ENCODE measurements around the gene ARMH3.

ARMH3 gene

GRCh38 chr10:101826852-101827434 is 229.0 kb downstream of the ARMH3 start:
- no peak overlapping the region for H3K4me3 ChIP-seq

GRCh38 chr10:101824736-101825135 is 231.2 kb downstream of the ARMH3 start:
- no peak for TF ChIP-seq CTCF (IDR thresholded peaks at IDR 0.05)
- no peak overlapping the region for H3K4me3 ChIP-seq
- DNase-seq (ENCODE audit: low spot score) = no peak
- no peak overlapping the region for H3K27ac ChIP-seq

More at GRCh38 chr10:101826852-101827434, 229.0 kb downstream of the ARMH3 start:
- peak; percentile 61 for DNase-seq (ENCODE audit: low spot score)
- no peak overlapping the region for H3K27ac ChIP-seq
- no peak for TF ChIP-seq CTCF (IDR thresholded peaks at IDR 0.05)

- peak overlapping the region; percentile 75 to 99 for H3K27ac ChIP-seq
- no peak for TF ChIP-seq CTCF (IDR thresholded peaks at IDR 0.05)
- no peak for DNase-seq (ENCODE audit: low spot score)
- peak overlapping the region; percentile 99 for H3K4me3 ChIP-seq
Measured at GRCh38 chr10:101818872-101819633, 236.9 kb downstream of the ARMH3 start.

GRCh38 chr10:101818119-101818871 is 237.7 kb downstream of the ARMH3 start, which contains the start of gene OGA:
OGA (minus strand) TSS chr10:101818444; CDS start chr10:101818022, 422 bp downstream.
- DNase-seq (ENCODE audit: low spot score) = peak; percentile 99
- no peak for TF ChIP-seq CTCF (IDR thresholded peaks at IDR 0.05)
- Histone ChIP-seq H3K4me3 (peak within 1 kb of the TSS; percentile 99), H3K27ac (peak within 1 kb of the TSS; percentile 98 to 99)

GRCh38 chr10:101817337-101818118 is 238.4 kb downstream of the ARMH3 start:
- no peak for TF ChIP-seq CTCF (IDR thresholded peaks at IDR 0.05)
- DNase-seq (ENCODE audit: low spot score) = peak; percentile 94
- H3K4me3 ChIP-seq = peak overlapping the region; percentile 99
- peak overlapping the region; percentile 98 to 99 for H3K27ac ChIP-seq

- no peak for DNase-seq (ENCODE audit: low spot score)
- no peak for TF ChIP-seq CTCF (IDR thresholded peaks at IDR 0.05)
Measured at GRCh38 chr10:101816913-101817336, 239.0 kb downstream of the ARMH3 start.

More at GRCh38 chr10:101816913-101817336, 239.0 kb downstream of the ARMH3 start:
- Histone ChIP-seq H3K4me3 (peak overlapping the region; percentile 99), H3K27ac (peak overlapping the region; percentile 98 to 99)
